Natural killer cell (primary cell): Measurements from ENCODE around the gene LSM5. TPM values are rescaled to one million over a fixed set of nuclear protein-coding genes. Genes with fewer than 3 reads are reported as not detected.

ENCODE experiments used
- ATAC-seq, 3 donors: fragments of 150-1000 bp in 2 of 3; fragments of 200-7000 bp in 1 of 3; cut with Tn5 transposase; 1 replicate in 1 of 3; 2 replicates in 2 of 3; pipeline ENCODE4 v1.10.0; 2021; ENCODE audit warnings: mild to moderate bottlenecking in 2 of 3, moderate library complexity in 2 of 3
- DNase-seq, 2 donors: peaks; one replicate each; pipeline versions ENCODE4 v3.0.0 to v3.0.0-alpha.2; 2013 to 2021; ENCODE audit warnings: mixed read lengths in 1 of 2
- H3K27ac ChIP-seq: one replicate; pipeline ENCODE4 v1.5.1; 2013; ENCODE audit warnings: mild to moderate bottlenecking, low read length
- H3K27me3 ChIP-seq: one replicate; pipeline ENCODE4 v1.6.1; 2013; ENCODE audit warnings: low read length; ENCODE audit not compliant: control insufficient read depth, insufficient read depth
- H3K36me3 ChIP-seq: one replicate; pipeline ENCODE4 v1.6.1; 2013; ENCODE audit warnings: low read length; ENCODE audit not compliant: control insufficient read depth, insufficient read depth
- H3K4me1 ChIP-seq: one replicate; pipeline ENCODE4 v1.6.1; 2013; ENCODE audit warnings: low read length; ENCODE audit not compliant: control insufficient read depth, insufficient read depth
- H3K4me3 ChIP-seq: one replicate; pipeline ENCODE4 v1.5.1; 2013; ENCODE audit warnings: low read length
- H3K9me3 ChIP-seq: one replicate; pipeline ENCODE4 v1.6.1; 2013; ENCODE audit warnings: low read length; ENCODE audit not compliant: control insufficient read depth, insufficient read depth
- H3K27ac Mint-ChIP-seq, 2 donors: one replicate each; pipeline ENCODE4 v1.8.0; 2022; ENCODE audit warnings: mild to moderate bottlenecking in 2 of 2, mixed read lengths in 2 of 2, moderate library complexity in 1 of 2
- H3K27me3 Mint-ChIP-seq, 2 donors: one replicate each; pipeline ENCODE4 v1.8.0; 2022; ENCODE audit warnings: low read depth in 2 of 2, mixed read lengths in 2 of 2
- H3K36me3 Mint-ChIP-seq: one replicate; pipeline ENCODE4 v1.8.0; 2022; ENCODE audit warnings: mixed read lengths
- H3K4me1 Mint-ChIP-seq, 2 donors: one replicate each; pipeline ENCODE4 v1.8.0; 2022; ENCODE audit warnings: mixed read lengths in 2 of 2
- H3K4me3 Mint-ChIP-seq: one replicate; pipeline ENCODE4 v1.8.0; 2022; ENCODE audit warnings: mild to moderate bottlenecking, moderate library complexity, mixed read lengths
- H3K9me3 Mint-ChIP-seq, 2 donors: one replicate each; pipeline ENCODE4 v1.8.0; 2022; ENCODE audit warnings: mixed read lengths in 2 of 2
- WGBS: methylation state at CpG from one replicate; pipeline ENCODE4 v1.1.7; 2013; ENCODE audit warnings: missing lambda C conversion rate; ENCODE audit not compliant: insufficient coverage; 5-methylcytosine and 5-hydroxymethylcytosine counted together
- intact Hi-C: fragments of 100-400 bp; cut with micrococcal nuclease; formaldehyde crosslinking; loops from one replicate; pipeline ENCODE4 v1.14.2; 2022
- total RNA-seq, 4 donors: library from RNA; stranded (reverse); fragments of 120-200 nt in 1 of 4; gene quantifications; one replicate each; pipeline versions ENCODE4 v1.2.3 to v1.2.4, GENCODE V29; 2013 to 2022
- TF ChIP-seq, protein P1 (sequence below): fragments of 200-600 bp; IDR thresholded peaks from one replicate; pipeline ENCODE4 v1.8.0; 2022; ENCODE audit warnings: antibody characterized with exemption

The LSM5 gene
- total RNA-seq, 3 donors from 2014 or later (not counting 1 experiment from before 2014, with no cell fraction given): 16.0 to 21.2 (median 21.1) TPM

DNA sequence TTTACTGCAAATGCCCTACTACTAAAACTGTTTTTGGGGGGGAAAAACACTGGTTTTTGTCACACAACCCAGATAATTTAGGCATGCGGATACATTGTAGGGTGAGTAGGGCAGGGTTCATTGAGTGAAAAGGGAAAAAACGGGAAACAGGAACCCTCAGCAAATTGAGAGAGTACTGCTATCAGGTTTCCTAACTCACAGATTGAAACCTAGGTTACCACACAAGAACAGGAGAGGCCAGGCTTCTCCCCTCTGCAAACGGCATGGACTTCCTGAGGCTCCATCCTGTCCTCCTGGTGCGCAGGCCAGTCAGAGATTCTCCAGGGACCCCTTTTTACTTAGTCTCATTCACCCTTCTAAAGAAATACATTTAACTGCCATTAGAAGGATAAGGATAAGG is 35.7 kb upstream of the LSM5 start:
- intact Hi-C loops: no loop called here
- DNase-seq: no peak
- no peaks in the 10 kb centered on the region for H3K36me3 ChIP-seq
- Mint-ChIP-seq H3K9me3 (no peaks in the 10 kb centered on the region), H3K4me1 (peaks cover 52 to 53% of the 10 kb centered on the region in 2 donors), H3K36me3 (peaks cover 6% of the 10 kb centered on the region), H3K27ac (peak overlapping the region in 1 of 2 donors; percentile 36), H3K4me3 (no peak overlapping the region), H3K27me3 (no peaks in the 10 kb centered on the region)
- TF ChIP-seq, protein P1, sequence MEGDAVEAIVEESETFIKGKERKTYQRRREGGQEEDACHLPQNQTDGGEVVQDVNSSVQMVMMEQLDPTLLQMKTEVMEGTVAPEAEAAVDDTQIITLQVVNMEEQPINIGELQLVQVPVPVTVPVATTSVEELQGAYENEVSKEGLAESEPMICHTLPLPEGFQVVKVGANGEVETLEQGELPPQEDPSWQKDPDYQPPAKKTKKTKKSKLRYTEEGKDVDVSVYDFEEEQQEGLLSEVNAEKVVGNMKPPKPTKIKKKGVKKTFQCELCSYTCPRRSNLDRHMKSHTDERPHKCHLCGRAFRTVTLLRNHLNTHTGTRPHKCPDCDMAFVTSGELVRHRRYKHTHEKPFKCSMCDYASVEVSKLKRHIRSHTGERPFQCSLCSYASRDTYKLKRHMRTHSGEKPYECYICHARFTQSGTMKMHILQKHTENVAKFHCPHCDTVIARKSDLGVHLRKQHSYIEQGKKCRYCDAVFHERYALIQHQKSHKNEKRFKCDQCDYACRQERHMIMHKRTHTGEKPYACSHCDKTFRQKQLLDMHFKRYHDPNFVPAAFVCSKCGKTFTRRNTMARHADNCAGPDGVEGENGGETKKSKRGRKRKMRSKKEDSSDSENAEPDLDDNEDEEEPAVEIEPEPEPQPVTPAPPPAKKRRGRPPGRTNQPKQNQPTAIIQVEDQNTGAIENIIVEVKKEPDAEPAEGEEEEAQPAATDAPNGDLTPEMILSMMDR: no peak
- H3K9me3 ChIP-seq: no peaks in the 10 kb centered on the region
- no peak for ATAC-seq
- H3K4me1 ChIP-seq: no peaks in the 10 kb centered on the region
- WGBS: 92% methylated on average over 3 of the region's 4 CpGs
- no peak overlapping the region for H3K4me3 ChIP-seq
- H3K27ac ChIP-seq: no peak overlapping the region
- no peaks in the 10 kb centered on the region for H3K27me3 ChIP-seq

DNA sequence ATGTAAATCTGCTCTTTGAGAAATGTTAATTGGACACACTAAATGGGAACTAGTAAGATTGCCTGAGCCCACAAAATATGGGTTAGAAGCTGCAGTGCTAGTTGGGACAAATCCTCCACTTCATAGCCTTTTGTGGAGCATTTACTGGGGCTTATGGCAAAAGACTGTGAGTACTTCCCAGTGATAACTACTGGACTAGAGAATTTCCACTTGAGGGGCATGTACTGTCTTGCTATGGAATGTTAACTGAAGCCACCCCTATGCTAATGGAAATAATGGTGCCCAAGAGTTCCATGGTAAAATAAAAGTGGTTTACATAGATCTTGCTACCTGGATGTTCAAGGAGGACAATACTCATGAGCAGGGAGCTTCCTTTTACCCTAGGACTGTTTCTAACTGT is 34.5 kb upstream of the LSM5 start:
- Mint-ChIP-seq H3K27ac (peak overlapping the region in 1 of 2 donors; percentile 40), H3K4me3 (no peak overlapping the region)
- no peak for DNase-seq

DNA sequence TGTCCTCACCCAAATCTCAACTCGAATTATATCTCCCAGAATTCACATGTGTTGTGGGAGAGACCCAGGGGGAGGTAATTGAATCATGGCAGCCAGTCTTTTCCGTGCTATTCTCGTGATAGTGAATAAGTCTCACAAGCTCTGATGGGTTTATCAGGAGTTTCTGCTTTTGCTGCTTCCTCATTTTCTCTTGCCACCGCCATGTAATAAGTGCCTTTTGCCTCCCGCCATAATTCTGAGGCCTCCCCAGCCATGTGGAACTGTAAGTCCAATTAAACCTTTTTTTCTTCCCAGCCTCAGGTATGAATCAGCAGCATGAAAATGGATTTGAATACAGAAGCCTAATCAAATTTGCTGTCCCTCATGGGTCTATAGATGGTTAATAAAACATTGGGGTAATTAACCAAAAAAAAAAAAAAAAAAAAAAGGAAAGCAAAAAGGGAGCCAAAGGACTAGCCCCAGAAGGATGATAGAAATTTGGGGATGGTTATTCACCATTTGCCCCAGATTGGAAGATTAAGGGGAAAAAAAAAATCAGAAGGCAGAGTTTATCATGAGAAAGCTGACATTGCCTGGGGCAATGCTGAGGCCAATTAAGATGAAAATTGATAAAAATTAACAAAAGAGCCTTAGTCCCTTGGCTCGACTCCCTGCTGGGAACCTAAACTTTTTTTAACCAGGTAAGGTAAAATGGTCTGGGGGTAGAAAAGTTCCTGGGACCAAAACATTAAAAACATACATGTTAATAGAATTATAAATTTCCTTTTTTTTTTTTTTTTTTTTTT is 32.8 kb upstream of the LSM5 start:
- no peak overlapping the region for H3K27ac ChIP-seq
- ATAC-seq (no peak), DNase-seq (no peak)
- H3K36me3 ChIP-seq: no peaks in the 10 kb centered on the region
- no peak overlapping the region for H3K4me3 Mint-ChIP-seq
- H3K27ac Mint-ChIP-seq: no peak overlapping the region
- TF ChIP-seq, protein P1: no peak
- intact Hi-C loops: no loop called here
- peaks cover 2 to 3% of the 10 kb centered on the region in 2 donors for H3K9me3 Mint-ChIP-seq
- H3K4me1 ChIP-seq: no peaks in the 10 kb centered on the region
- WGBS: 99% methylated on average over 5 of the region's 6 CpGs
- no peaks in the 10 kb centered on the region for H3K27me3 Mint-ChIP-seq
- no peak overlapping the region for H3K4me3 ChIP-seq
- H3K9me3 ChIP-seq: peaks cover 14% of the 10 kb centered on the region
- H3K27me3 ChIP-seq: no peaks in the 10 kb centered on the region
- peaks cover 13% of the 10 kb centered on the region for H3K36me3 Mint-ChIP-seq
- peaks cover 47 to 51% of the 10 kb centered on the region in 2 donors for H3K4me1 Mint-ChIP-seq

More for the DNA sequence above, 34.5 kb upstream of the LSM5 start:
- Histone ChIP-seq H3K4me1 (no peaks in the 10 kb centered on the region), H3K27me3 (no peaks in the 10 kb centered on the region), H3K27ac (no peak overlapping the region), H3K4me3 (no peak overlapping the region), H3K36me3 (no peaks in the 10 kb centered on the region), H3K9me3 (peaks cover 7% of the 10 kb centered on the region)
- H3K36me3 Mint-ChIP-seq: peaks cover 13% of the 10 kb centered on the region
- peaks cover 2 to 3% of the 10 kb centered on the region in 2 donors for H3K9me3 Mint-ChIP-seq
- no peaks in the 10 kb centered on the region for H3K27me3 Mint-ChIP-seq
- H3K4me1 Mint-ChIP-seq: peaks cover 60 to 65% of the 10 kb centered on the region in 2 donors
- intact Hi-C loops: no loop called here
- TF ChIP-seq, protein P1: no peak
- no peak for ATAC-seq
